Measurements from ENCODE around the gene PEX5L. TPM values are rescaled to one million over a fixed set of nuclear protein-coding genes. Genes with fewer than 3 reads are reported as not detected.

Gene PEX5L
- total and polyA plus RNA-seq, 12 donors, result 0.03 to 1.1 (median 0.16) TPM; not detected in 3

- 16 to 27% (median 22%) methylated on average over 1 of the region's 1 CpG for WGBS, 4 donors
- no peak overlapping the region for H3K4me3 ChIP-seq
These were observed 107.6 kb downstream of the PEX5L start for GRCh38 chr3:179929091-179929529.

GRCh38 chr3:179927191-179927590, 109.5 kb downstream of the PEX5L start:
- WGBS, 4 donors, result 63 to 76% (median 72%) methylated on average over 3 of the region's 3 CpGs

More at GRCh38 chr3:179929091-179929529, 107.6 kb downstream of the PEX5L start:
- H3K36me3 ChIP-seq (replicated peaks in 1 of 2), result no peaks in the 10 kb centered on the region
- H3K27me3 ChIP-seq, result no peaks in the 10 kb centered on the region
- H3K27ac ChIP-seq, result no peak overlapping the region
- no peaks in the 10 kb centered on the region for H3K4me1 ChIP-seq (replicated peaks in 1 of 2)
- intact Hi-C loops (cut with DNase I), result no loop called here
- H3K9me3 ChIP-seq (replicated peaks in 1 of 3), result no peaks in the 10 kb centered on the region
- TF ChIP-seq, protein P1, sequence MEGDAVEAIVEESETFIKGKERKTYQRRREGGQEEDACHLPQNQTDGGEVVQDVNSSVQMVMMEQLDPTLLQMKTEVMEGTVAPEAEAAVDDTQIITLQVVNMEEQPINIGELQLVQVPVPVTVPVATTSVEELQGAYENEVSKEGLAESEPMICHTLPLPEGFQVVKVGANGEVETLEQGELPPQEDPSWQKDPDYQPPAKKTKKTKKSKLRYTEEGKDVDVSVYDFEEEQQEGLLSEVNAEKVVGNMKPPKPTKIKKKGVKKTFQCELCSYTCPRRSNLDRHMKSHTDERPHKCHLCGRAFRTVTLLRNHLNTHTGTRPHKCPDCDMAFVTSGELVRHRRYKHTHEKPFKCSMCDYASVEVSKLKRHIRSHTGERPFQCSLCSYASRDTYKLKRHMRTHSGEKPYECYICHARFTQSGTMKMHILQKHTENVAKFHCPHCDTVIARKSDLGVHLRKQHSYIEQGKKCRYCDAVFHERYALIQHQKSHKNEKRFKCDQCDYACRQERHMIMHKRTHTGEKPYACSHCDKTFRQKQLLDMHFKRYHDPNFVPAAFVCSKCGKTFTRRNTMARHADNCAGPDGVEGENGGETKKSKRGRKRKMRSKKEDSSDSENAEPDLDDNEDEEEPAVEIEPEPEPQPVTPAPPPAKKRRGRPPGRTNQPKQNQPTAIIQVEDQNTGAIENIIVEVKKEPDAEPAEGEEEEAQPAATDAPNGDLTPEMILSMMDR (IDR thresholded peaks at IDR 0.05), result peak; percentile 37 to 75 (median 56)
- no peak for TF ChIP-seq POLR2A (IDR thresholded peaks at IDR 0.05)
- DNase-seq, result peak; percentile 46 to 61 (median 50)

DNA sequence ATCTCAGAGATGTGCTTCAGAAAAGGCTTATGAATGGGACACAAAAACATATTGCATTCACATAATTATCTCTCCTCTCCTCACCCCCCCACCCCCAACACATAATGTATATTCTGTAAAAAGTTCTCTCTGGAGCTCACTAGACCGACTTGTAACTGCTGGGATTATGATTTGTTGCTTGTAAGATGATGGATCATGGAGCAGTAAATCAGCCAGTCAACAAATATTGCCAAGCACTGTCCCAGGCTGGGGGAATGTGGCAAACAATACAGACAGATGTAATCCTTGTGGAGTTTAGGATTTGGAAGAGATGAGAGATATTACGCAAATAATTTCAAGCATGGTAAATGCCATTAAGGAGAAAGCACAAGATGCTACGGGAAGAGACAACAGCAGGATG, 114.8 kb downstream of the PEX5L start:
- Histone ChIP-seq H3K9me3 (replicated peaks in 1 of 3) (no peaks in the 10 kb centered on the region), H3K4me3 (no peak overlapping the region), H3K4me1 (replicated peaks in 1 of 2) (no peaks in the 10 kb centered on the region), H3K27ac (no peak overlapping the region), H3K27me3 (no peaks in the 10 kb centered on the region), H3K36me3 (replicated peaks in 1 of 2) (no peaks in the 10 kb centered on the region)
- WGBS, 4 donors, result 57 to 66% (median 66%) methylated on average over 3 of the region's 3 CpGs
- DNase-seq, result no peak
- intact Hi-C loops (cut with DNase I), result no loop called here
- TF ChIP-seq, protein P1 (IDR thresholded peaks at IDR 0.05), result no peak
- TF ChIP-seq POLR2A (IDR thresholded peaks at IDR 0.05), result no peak

More at GRCh38 chr3:179927191-179927590, 109.5 kb downstream of the PEX5L start:
- Histone ChIP-seq H3K27ac (no peak overlapping the region), H3K9me3 (replicated peaks in 1 of 3) (no peaks in the 10 kb centered on the region), H3K36me3 (replicated peaks in 1 of 2) (no peaks in the 10 kb centered on the region), H3K27me3 (no peaks in the 10 kb centered on the region), H3K4me3 (no peak overlapping the region), H3K4me1 (replicated peaks in 1 of 2) (no peaks in the 10 kb centered on the region)
- no peak for DNase-seq
- intact Hi-C loops (cut with DNase I), result no loop called here
- no peak for TF ChIP-seq POLR2A (IDR thresholded peaks at IDR 0.05)
- TF ChIP-seq, protein P1 (IDR thresholded peaks at IDR 0.05), result no peak

DNA sequence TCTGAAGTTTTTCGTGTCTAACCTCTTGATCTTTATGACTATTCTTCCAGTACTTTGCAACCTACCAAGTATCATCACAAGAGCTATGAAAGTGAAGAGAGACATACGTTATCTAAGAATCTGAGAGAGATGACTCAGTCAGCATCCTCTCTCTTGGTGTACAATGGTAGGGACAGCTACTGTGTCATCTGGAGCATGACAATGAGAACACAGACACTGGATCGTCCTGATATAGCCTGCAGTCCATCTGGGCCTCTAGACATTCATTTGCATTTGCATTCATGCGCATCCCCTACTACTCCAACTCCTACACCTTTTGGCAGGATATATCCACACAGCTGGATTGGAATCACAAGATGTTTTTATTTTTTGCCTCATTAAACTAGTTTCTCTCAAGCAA, 115.2 kb downstream of the PEX5L start:
- WGBS, 4 donors, result 60 to 71% (median 67%) methylated on average over 4 of the region's 4 CpGs
- intact Hi-C loops (cut with DNase I), result no loop called here
- H3K9me3 ChIP-seq (replicated peaks in 1 of 3), result no peaks in the 10 kb centered on the region
- TF ChIP-seq POLR2A (IDR thresholded peaks at IDR 0.05), result no peak
- TF ChIP-seq, protein P1 (IDR thresholded peaks at IDR 0.05), result no peak
- H3K4me1 ChIP-seq (replicated peaks in 1 of 2), result no peaks in the 10 kb centered on the region
- DNase-seq, result no peak
- no peaks in the 10 kb centered on the region for H3K36me3 ChIP-seq (replicated peaks in 1 of 2)
- no peak overlapping the region for H3K27ac ChIP-seq
- no peak overlapping the region for H3K4me3 ChIP-seq
- no peaks in the 10 kb centered on the region for H3K27me3 ChIP-seq

Measured in adrenal gland (tissue), 12 donors.